Astrocyte of the spinal cord (primary cell): ENCODE results near the gene LRRC2.

Experiments
- DNase-seq: peaks from one replicate; pipeline ENCODE4 v3.0.0; 2011; ENCODE audit warnings: low read depth, low spot score
- H3K4me3 ChIP-seq: 2 replicates; pipeline ENCODE4 v1.5.1; 2011; ENCODE audit warnings: low read depth, mild to moderate bottlenecking, low read length, moderate library complexity
- in situ Hi-C: cut with HindIII; loops from 2 replicates; pipeline ENCODE4 v1.10.0; 2017; ENCODE audit warnings: low sequenced_read_pairs
- TF ChIP-seq, protein P1 (sequence below): IDR thresholded peaks from 2 replicates; pipeline ENCODE4 v1.5.1; 2012; ENCODE audit warnings: low read depth, mild to moderate bottlenecking, low read length, inconsistent platforms

Gene LRRC2

DNA sequence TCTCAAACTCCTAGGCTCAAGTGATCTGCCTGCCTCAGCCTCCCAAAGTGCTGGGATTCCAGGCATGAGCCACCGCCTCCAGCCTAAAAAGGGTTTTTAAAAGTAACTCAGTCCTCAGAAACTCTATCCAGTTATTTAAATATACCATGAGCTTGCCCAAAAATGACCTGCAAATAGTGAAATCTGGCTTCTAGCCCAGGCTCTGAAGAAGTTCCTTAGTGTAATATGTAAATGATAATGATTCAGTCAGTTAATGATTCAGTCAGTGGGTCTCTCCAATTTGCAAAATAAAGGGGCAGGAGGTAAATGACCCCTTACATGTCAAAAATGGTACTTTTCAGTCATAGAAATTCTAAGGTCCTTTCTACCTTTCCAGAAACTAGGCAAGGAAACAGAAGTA lies 28.8 kb downstream of the LRRC2 start:
- H3K4me3 ChIP-seq = no peak overlapping the region
- TF ChIP-seq, protein P1, sequence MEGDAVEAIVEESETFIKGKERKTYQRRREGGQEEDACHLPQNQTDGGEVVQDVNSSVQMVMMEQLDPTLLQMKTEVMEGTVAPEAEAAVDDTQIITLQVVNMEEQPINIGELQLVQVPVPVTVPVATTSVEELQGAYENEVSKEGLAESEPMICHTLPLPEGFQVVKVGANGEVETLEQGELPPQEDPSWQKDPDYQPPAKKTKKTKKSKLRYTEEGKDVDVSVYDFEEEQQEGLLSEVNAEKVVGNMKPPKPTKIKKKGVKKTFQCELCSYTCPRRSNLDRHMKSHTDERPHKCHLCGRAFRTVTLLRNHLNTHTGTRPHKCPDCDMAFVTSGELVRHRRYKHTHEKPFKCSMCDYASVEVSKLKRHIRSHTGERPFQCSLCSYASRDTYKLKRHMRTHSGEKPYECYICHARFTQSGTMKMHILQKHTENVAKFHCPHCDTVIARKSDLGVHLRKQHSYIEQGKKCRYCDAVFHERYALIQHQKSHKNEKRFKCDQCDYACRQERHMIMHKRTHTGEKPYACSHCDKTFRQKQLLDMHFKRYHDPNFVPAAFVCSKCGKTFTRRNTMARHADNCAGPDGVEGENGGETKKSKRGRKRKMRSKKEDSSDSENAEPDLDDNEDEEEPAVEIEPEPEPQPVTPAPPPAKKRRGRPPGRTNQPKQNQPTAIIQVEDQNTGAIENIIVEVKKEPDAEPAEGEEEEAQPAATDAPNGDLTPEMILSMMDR = no peak
- no peak for DNase-seq
- in situ Hi-C loops = no loop called here

DNA sequence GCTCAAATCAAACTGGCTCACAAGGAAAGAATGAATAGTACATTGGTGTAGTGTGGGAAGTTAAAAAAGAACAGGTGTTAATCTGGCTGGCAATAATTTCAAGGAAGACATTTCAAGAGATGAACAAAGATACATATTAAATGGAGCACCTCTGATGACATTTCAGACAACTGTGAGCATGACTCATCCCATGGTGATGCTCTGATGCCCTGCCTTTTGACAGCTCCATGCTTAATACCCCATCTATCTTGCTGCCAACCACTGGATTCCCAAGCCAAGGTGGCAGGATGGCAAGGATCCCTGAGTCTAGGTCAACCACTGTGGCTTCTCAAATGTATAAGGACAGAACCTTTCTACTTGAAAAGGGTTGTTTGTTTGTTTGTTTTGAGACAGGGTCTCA lies 29.3 kb downstream of the LRRC2 start:
- DNase-seq = no peak
- H3K4me3 ChIP-seq = no peak overlapping the region
- in situ Hi-C loops = no loop called here
- TF ChIP-seq, protein P1 = no peak

DNA sequence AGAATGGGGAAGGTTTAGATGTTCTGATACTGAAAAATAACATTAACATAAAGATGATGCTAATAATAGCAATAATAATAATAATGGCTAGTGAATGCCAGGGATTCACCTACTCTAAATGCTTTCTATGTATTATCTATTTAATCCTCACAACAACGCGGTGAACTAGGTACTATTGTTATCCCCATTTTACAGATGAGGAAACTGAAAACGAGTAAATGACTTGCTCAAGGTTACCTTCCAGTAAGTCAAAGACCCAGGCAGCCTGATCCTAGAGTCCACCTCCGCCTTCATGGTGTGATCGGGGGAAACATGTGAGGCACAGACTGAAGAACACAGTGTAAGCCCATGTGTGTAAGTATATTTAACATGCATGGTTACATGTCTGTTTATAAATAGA lies 30.4 kb downstream of the LRRC2 start:
- TF ChIP-seq, protein P1 = no peak
- no peak for DNase-seq
- H3K4me3 ChIP-seq = no peak overlapping the region
- in situ Hi-C loops = no loop called here

DNA sequence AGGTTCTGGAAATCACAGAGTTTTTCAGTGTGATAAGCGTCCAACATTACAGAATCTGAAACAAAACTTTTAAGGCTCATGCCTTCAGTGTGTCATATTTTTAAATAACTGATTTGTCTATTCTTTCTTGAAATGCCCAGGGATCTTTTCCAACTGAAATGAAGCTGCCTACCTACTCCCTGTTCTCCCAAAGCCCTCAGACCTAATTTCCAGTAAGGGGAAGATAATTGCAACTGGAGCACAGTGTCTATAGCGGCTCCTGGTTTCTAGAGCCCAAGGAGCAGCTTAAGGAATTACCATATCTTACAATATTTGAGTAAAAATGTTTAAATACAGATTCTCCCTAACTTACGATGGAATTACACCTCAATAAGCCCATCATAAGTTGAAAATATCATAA lies 33.0 kb downstream of the LRRC2 start:
- in situ Hi-C loops = no loop called here
- no peak overlapping the region for H3K4me3 ChIP-seq
- DNase-seq = no peak
- TF ChIP-seq, protein P1 = no peak

DNA sequence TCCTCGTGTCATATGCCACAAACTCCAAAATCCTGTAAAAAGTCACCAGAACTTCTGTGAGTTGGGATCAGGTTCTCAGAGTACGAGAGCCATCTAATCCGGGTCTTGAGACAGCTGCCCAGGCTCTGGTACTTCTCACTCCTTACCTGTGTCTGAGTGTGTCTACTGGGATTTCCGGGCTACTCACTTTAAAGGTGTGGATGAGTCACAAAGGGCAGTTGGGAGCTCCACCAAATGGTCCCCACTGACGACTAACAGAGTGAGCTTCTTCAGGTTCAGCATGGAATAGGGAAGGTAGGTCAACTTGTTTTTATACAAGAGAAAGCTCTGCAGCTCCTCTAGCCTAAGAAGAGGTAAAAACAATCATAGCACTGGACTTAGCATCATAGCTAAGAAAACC lies 38.9 kb downstream of the LRRC2 start:
- TF ChIP-seq, protein P1 = no peak
- in situ Hi-C loops = no loop called here
- DNase-seq = no peak
- no peak overlapping the region for H3K4me3 ChIP-seq

DNA sequence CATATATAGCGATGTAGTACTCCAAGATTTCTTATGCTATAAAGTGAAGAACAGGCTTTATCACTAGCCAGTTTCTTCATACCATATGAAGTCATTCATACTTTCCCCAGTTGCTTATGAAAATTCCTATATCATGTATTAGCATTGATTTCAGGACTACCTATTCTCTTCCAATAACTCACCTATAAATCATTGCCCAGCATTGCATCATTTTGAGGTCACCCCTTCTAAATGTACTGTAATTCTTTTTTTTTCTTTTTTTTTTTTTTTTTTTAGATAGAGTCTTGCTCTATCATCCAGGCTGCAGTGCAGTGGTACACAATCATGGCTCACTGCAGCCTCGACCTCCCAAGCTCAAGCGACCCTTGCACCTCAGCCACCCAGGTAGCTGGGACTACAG lies 41.3 kb downstream of the LRRC2 start:
- in situ Hi-C loops = no loop called here
- TF ChIP-seq, protein P1 = no peak
- DNase-seq = no peak
- no peak overlapping the region for H3K4me3 ChIP-seq

DNA sequence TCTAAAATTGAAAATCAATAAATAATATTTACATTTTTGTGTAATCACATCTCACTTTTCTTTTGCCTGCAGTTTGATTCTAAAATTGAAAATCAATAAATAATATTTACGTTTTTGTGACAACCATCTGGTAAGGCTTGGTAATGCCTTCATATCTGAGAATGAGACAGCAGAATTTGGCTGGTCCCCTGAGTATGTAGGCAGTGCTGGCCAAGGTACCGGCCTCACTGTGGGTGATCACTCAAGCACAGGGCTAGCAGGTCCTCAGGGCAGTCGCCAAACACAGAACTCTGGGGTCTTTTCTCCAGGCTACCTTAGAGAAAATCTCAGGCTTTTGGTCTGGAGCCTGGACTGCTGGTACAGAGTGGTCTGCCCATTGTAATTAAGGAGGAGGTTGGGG lies 42.1 kb downstream of the LRRC2 start:
- TF ChIP-seq, protein P1 = no peak
- in situ Hi-C loops = no loop called here
- DNase-seq = no peak
- H3K4me3 ChIP-seq = no peak overlapping the region
